HG03378 (cell line): Measurements from ENCODE around the gene RIMS1.
"Not testable (repeated sequence)": the region's sequence is repeated elsewhere in the genome, so short reads cannot be mapped to it uniquely, and the experiment has no call there.

Experiments
- ATAC-seq: cut with Tn5 transposase; IDR thresholded peaks from one replicate; pipeline ENCODE4 v1.9.1; 2021; ENCODE audit warnings: mild to moderate bottlenecking, moderate library complexity; ENCODE audit not compliant: unreplicated experiment

The RIMS1 gene

DNA sequence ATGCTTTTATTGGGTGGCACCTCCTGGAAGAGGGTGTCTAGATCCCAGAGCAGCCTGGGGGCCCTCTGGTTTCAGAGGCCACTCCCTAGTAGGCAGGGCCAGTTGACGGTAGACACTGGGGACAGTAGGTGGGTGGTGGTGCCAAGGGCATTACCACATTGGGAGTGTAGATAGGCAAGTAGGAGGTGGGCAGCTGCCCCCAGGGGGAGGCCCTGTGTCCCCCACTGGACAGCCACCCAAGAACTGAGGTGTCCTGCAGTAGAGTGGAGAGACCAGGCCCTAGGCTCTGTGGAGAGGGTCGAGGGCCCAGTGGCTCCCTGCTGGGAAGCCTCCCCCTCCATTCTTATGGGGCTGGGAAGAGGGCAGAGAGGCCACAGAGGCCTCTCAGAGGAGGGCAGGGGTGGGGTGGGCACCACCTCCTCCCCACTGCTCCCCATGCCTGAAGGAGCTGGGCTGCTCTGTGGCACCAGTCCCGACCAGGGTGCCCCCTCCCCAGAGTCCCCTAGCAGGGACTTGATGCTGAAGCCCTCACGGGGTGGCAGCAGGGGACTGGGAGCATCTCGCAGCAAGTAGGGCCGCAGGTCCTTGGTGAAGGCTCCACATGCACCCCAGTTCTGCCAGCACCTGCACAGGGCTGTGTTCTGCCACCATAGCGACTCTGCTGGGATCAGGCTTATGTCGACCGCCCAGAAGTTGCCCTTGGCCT, 430.5 kb downstream of the RIMS1 start:
- ATAC-seq, result no peak

- ATAC-seq, result no peak
Measured at GRCh38 chr6:72321788-72322187, 435.4 kb downstream of the RIMS1 start.

- no peak for ATAC-seq
Measured at GRCh38 chr6:72322771-72323170, 436.4 kb downstream of the RIMS1 start.

DNA sequence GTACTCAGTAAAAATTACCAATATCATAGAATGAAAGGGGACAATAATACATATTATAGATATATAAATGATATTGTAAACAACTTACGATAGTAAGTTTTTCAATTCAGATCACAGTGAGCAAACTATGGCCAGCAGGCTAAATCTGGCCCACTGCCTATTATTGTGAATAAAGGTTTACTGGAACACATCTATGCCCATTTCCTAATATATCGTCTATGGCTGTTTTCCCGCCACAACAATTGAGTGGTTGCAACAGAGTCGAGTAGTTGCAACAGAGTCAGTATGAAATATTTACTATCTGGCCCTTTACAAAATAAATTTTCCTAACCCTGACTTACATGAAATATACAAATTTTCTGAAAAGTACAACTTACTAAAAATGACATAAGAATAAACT, 438.2 kb downstream of the RIMS1 start:
- no peak for ATAC-seq

GRCh38 chr6:72328775-72329174, 442.4 kb downstream of the RIMS1 start:
- ATAC-seq, result no peak

DNA sequence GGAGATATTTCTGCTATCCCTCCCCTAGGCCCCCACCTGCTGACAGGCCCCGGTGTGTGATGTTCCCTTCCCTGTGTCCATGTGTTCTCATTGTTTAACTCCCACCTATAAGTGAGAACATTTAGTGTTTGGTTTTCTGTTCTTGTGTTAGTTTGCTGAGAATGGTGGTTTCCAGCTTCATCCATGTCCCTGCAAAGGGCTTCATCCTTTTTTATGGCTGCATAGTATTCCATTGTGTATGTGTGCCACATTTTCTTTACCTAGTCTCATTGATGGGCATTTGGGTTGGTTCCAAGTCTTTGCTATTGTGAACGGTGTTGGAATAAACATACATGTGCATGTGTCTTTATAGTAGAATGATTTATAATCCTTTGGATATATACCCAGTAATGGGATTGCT, 448.9 kb downstream of the RIMS1 start:
- ATAC-seq, result not testable (repeated sequence)

- ATAC-seq, result no peak
Measured at GRCh38 chr6:72348926-72349325, 462.6 kb downstream of the RIMS1 start.

- ATAC-seq, result no peak
Measured at GRCh38 chr6:72350296-72350881, 464.0 kb downstream of the RIMS1 start.

- no peak for ATAC-seq
Measured at GRCh38 chr6:72363844-72364740, 477.7 kb downstream of the RIMS1 start.

GRCh38 chr6:72365773-72366172, 479.4 kb downstream of the RIMS1 start:
- no peak for ATAC-seq

- peak; percentile 54 for ATAC-seq
Measured at GRCh38 chr6:72367439-72367838, 481.1 kb downstream of the RIMS1 start.

DNA sequence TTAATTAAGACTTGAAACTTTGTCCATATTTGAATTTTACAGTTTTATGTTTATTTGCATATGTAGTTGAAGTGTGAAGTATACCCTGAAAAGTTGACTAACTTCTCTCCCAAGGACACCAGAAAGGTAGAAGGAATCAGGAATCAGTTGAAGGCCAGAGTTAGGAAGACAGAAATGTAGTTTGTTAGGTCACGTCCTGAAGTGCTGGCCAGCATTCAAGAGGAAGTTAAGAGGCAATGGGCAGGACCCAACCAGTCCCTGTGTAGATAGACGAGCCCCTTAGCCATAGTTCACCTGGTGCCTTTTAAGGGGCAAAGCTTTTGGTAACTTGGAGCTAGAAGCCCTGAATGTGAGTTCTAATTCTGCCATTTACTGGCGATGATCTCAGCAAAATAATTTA, 485.1 kb downstream of the RIMS1 start:
- no peak for ATAC-seq

DNA sequence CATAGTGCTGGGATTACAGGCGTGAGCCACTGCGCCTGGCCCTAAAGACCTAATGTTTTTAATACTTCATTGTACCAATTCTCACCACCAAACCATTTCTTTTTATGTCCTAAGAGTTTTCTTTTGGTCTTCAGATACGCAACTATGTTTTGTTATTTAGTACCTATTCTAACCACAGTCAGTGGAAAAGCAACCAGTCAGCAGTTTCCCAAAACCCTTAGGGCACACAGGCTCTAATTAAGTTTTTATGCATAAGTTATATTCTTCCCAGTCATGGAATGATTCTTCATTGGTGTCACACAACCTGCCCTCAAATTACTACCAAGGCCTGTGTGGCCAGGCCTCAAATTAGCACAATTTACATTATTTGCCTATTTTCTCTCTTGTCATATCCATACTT, 487.8 kb downstream of the RIMS1 start:
- ATAC-seq, result no peak

DNA sequence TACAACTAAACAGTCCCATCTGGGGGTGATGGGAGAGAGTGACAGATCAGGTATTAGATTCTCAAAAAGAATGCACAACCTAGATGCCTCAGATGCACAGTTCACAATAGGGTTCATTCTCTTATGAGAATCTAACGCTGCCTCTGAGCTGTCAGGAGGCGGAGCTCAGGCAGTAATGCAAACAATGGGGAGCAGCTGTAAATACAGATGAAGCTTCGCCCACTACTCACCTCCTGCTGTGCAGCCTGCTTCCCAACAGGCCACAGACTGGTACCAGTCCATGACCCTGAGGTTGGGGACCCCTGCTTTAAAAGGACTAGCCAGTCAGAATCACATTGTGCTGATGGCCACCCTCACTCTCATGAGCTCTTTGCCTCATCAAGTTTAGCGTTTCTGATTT, 488.5 kb downstream of the RIMS1 start:
- no peak for ATAC-seq

- ATAC-seq, result no peak
Measured at GRCh38 chr6:72376736-72377135, 490.4 kb downstream of the RIMS1 start.

DNA sequence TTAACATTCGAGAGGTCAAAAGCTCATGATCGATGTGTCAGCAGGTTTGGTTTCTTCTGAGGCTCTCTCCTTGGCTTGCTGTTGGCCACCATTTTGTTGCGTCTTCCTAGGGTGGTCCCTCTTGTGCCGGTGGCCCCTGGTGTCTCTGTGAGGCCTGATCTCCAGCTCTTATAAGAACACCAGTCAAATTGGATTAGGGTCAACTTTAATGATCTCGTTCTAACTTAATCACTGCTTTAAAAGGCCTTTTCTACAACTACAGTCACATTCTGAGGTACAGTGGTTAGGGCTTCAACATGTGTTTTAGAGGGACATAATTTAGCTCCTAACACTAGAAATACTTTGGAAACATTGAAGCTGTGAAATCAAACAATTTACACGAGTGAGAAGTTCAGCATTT, 494.7 kb downstream of the RIMS1 start:
- no peak for ATAC-seq

GRCh38 chr6:72382602-72383529, 496.5 kb downstream of the RIMS1 start:
- ATAC-seq, result peak; percentile 99

GRCh38 chr6:72386324-72386723, 500.0 kb downstream of the RIMS1 start:
- ATAC-seq, result no peak

- no peak for ATAC-seq
Measured at GRCh38 chr6:72389698-72390097, 503.3 kb downstream of the RIMS1 start.

DNA sequence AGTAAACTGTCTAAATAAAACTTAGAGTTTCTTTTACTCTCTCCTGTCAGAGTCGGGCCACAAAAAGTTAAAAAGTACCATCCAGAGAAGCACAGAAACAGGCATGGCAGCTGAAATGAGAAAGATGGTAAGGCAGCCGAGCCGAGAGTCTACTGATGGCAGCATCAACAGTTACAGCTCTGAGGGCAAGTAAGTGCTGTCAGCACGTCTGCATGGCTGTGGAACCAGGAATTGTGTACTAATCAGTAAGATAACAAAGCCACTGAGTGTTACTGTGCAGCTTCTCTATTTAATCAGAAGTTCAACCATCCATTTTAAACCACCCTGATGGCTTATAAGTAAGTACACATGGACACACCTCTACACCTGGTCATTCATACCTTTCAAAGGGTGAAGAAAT, 504.2 kb downstream of the RIMS1 start:
- ATAC-seq, result no peak

GRCh38 chr6:72401865-72402264, 515.5 kb downstream of the RIMS1 start:
- ATAC-seq, result no peak
